ENCODE measurements around the gene USP22.

Gene USP22

GRCh38 chr17:20960871-20961270 lies 81.9 kb downstream of the USP22 start:
- DNase-seq (ENCODE audit: low read depth in 4 of 4, low spot score in 1 of 4), result no peak

- no peak for DNase-seq (ENCODE audit: low read depth in 4 of 4, low spot score in 1 of 4)
Observed at GRCh38 chr17:20955427-20956323, 87.1 kb downstream of the USP22 start.

GRCh38 chr17:20954794-20955193 lies 88.0 kb downstream of the USP22 start:
- no peak for DNase-seq (ENCODE audit: low read depth in 4 of 4, low spot score in 1 of 4)

- no peak for DNase-seq (ENCODE audit: low read depth in 4 of 4, low spot score in 1 of 4)
Observed at GRCh38 chr17:20952183-20952582, 90.6 kb downstream of the USP22 start.

Measured in stimulated activated CD4-positive, alpha-beta T cell treated with anti-CD3 and anti-CD28 coated beads, Interleukin-1b, Interleukin-23, amount 100 ng/mL, for 24 hours (primary cell).